ENCODE measurements around the gene EEF1AKMT2. TPM values are rescaled to one million over a fixed set of nuclear protein-coding genes. Genes with fewer than 3 reads are reported as not detected.

The EEF1AKMT2 gene
- polyA plus RNA-seq (2013, experiment 1 of 2), result 9.7 TPM
- 10.9 TPM for polyA plus RNA-seq (2013, experiment 2 of 2)

GRCh38 chr10:124791547-124792348 is at the start of gene EEF1AKMT2:
Gene EEF1AKMT2 (minus strand): TSS chr10:124791887. CDS start chr10:124791833, 54 bp downstream.
- Histone ChIP-seq H3K79me1 (replicated peaks; ENCODE audit: low read length, poor library complexity, severe bottlenecking) (peaks cover 11% of the 10 kb centered on the region), H3K14ac (ENCODE audit: low read length in 2 of 2) (peak within 1 kb of the TSS in 1 of 2 experiments; percentile 96), H2BK5ac (ENCODE audit: low read depth, low read length, poor library complexity, severe bottlenecking) (peak within 1 kb of the TSS; percentile 85), H3K36me3 (ENCODE audit: control insufficient read depth in 1 of 2, insufficient read depth in 2 of 2, low read depth in 1 of 2, low read length in 2 of 2) (peaks cover 10 to 24% of the 10 kb centered on the region in 2 experiments), H2AFZ (ENCODE audit: low read depth, low read length) (peak within 1 kb of the TSS; percentile 83), H3K4me2 (ENCODE audit: low read length, poor library complexity, severe bottlenecking) (peak within 1 kb of the TSS; percentile 82), H3K4me3 (ENCODE audit: insufficient read depth in 1 of 2, low read depth in 1 of 2, low read length in 2 of 2) (peak within 1 kb of the TSS; percentile 80 to 99), H2AK5ac (ENCODE audit: low read length, severe bottlenecking) (no peak within 1 kb of the TSS), H2BK120ac (ENCODE audit: low read depth, low read length) (peak within 1 kb of the TSS; percentile 54), H2BK12ac (ENCODE audit: low read length in 2 of 2) (peak within 1 kb of the TSS; percentile 23 to 77), H3K4me1 (ENCODE audit: control insufficient read depth, insufficient read depth, low read depth, low read length) (peaks cover 4% of the 10 kb centered on the region), H3K4ac (ENCODE audit: low read depth in 1 of 2, low read length in 2 of 2) (peak within 1 kb of the TSS; percentile 76 to 99), H3K23ac (ENCODE audit: low read length in 2 of 2) (peak within 1 kb of the TSS in 1 of 2 experiments; percentile 63), H2BK15ac (ENCODE audit: low read depth, poor library complexity, severe bottlenecking) (peak within 1 kb of the TSS; percentile 98), H4K8ac (ENCODE audit: low read length) (peak within 1 kb of the TSS; percentile 98), H3K9me3 (ENCODE audit: control insufficient read depth, low read length) (no peaks in the 10 kb centered on the region), H4K91ac (ENCODE audit: low read length) (peak within 1 kb of the TSS; percentile 99), H3K18ac (ENCODE audit: low read depth in 1 of 2, low read length in 2 of 2) (peak within 1 kb of the TSS; percentile 87 to 98), H3K9ac (ENCODE audit: low read length) (peak within 1 kb of the TSS; percentile 95), H3K27ac (ENCODE audit: low read length, poor library complexity, severe bottlenecking) (peak within 1 kb of the TSS; percentile 48), H3K27me3 (ENCODE audit: control insufficient read depth in 1 of 2, insufficient read depth in 1 of 2, low read length in 2 of 2) (no peaks in the 10 kb centered on the region)
- under 1% methylated on average over 65 of the region's 79 CpGs for WGBS
- peak; percentile 90 for DNase-seq

- Histone ChIP-seq H3K36me3 (ENCODE audit: control insufficient read depth in 1 of 2, insufficient read depth in 2 of 2, low read depth in 1 of 2, low read length in 2 of 2) (peaks cover 9 to 40% of the 10 kb centered on the region in 2 experiments), H3K4ac (ENCODE audit: low read depth in 1 of 2, low read length in 2 of 2) (no peak overlapping the region), H2AK5ac (ENCODE audit: low read length, severe bottlenecking) (no peak overlapping the region), H3K9me3 (ENCODE audit: control insufficient read depth, low read length) (no peaks in the 10 kb centered on the region), H3K14ac (ENCODE audit: low read length in 2 of 2) (no peak overlapping the region), H3K27ac (ENCODE audit: low read length, poor library complexity, severe bottlenecking) (no peak overlapping the region), H3K4me3 (ENCODE audit: insufficient read depth in 1 of 2, low read depth in 1 of 2, low read length in 2 of 2) (no peak overlapping the region), H3K27me3 (ENCODE audit: control insufficient read depth in 1 of 2, insufficient read depth in 1 of 2, low read length in 2 of 2) (no peaks in the 10 kb centered on the region), H3K4me2 (ENCODE audit: low read length, poor library complexity, severe bottlenecking) (no peak overlapping the region), H3K9ac (ENCODE audit: low read length) (no peak overlapping the region), H3K4me1 (ENCODE audit: control insufficient read depth, insufficient read depth, low read depth, low read length) (no peaks in the 10 kb centered on the region), H2BK5ac (ENCODE audit: low read depth, low read length, poor library complexity, severe bottlenecking) (no peak overlapping the region), H3K79me1 (replicated peaks; ENCODE audit: low read length, poor library complexity, severe bottlenecking) (peaks cover 3% of the 10 kb centered on the region), H2BK12ac (ENCODE audit: low read length in 2 of 2) (no peak overlapping the region), H4K8ac (ENCODE audit: low read length) (no peak overlapping the region), H3K23ac (ENCODE audit: low read length in 2 of 2) (no peak overlapping the region), H2BK15ac (ENCODE audit: low read depth, poor library complexity, severe bottlenecking) (no peak overlapping the region), H2AFZ (ENCODE audit: low read depth, low read length) (no peak overlapping the region), H3K18ac (ENCODE audit: low read depth in 1 of 2, low read length in 2 of 2) (no peak overlapping the region), H2BK120ac (ENCODE audit: low read depth, low read length) (no peak overlapping the region), H4K91ac (ENCODE audit: low read length) (no peak overlapping the region)
- DNase-seq, result no peak
- WGBS, result 99% methylated on average over 2 of the region's 2 CpGs
Measured at GRCh38 chr10:124837687-124838086, 46.0 kb upstream of the EEF1AKMT2 start.

- Histone ChIP-seq H3K27ac (ENCODE audit: low read length, poor library complexity, severe bottlenecking) (no peak overlapping the region), H2BK12ac (ENCODE audit: low read length in 2 of 2) (no peak overlapping the region), H3K14ac (ENCODE audit: low read length in 2 of 2) (no peak overlapping the region), H3K79me1 (replicated peaks; ENCODE audit: low read length, poor library complexity, severe bottlenecking) (peaks cover 7% of the 10 kb centered on the region), H3K4me2 (ENCODE audit: low read length, poor library complexity, severe bottlenecking) (no peak overlapping the region), H2AK5ac (ENCODE audit: low read length, severe bottlenecking) (no peak overlapping the region), H2BK15ac (ENCODE audit: low read depth, poor library complexity, severe bottlenecking) (no peak overlapping the region), H2AFZ (ENCODE audit: low read depth, low read length) (no peak overlapping the region), H2BK120ac (ENCODE audit: low read depth, low read length) (no peak overlapping the region), H3K4me3 (ENCODE audit: insufficient read depth in 1 of 2, low read depth in 1 of 2, low read length in 2 of 2) (no peak overlapping the region), H3K36me3 (ENCODE audit: control insufficient read depth in 1 of 2, insufficient read depth in 2 of 2, low read depth in 1 of 2, low read length in 2 of 2) (peaks cover 32 to 91% of the 10 kb centered on the region in 2 experiments), H3K9me3 (ENCODE audit: control insufficient read depth, low read length) (no peaks in the 10 kb centered on the region), H3K18ac (ENCODE audit: low read depth in 1 of 2, low read length in 2 of 2) (no peak overlapping the region), H3K4me1 (ENCODE audit: control insufficient read depth, insufficient read depth, low read depth, low read length) (no peaks in the 10 kb centered on the region), H3K27me3 (ENCODE audit: control insufficient read depth in 1 of 2, insufficient read depth in 1 of 2, low read length in 2 of 2) (no peaks in the 10 kb centered on the region), H2BK5ac (ENCODE audit: low read depth, low read length, poor library complexity, severe bottlenecking) (no peak overlapping the region), H3K4ac (ENCODE audit: low read depth in 1 of 2, low read length in 2 of 2) (no peak overlapping the region), H3K9ac (ENCODE audit: low read length) (no peak overlapping the region), H4K8ac (ENCODE audit: low read length) (no peak overlapping the region), H4K91ac (ENCODE audit: low read length) (no peak overlapping the region), H3K23ac (ENCODE audit: low read length in 2 of 2) (no peak overlapping the region)
- WGBS, result 83% methylated on average over 2 of the region's 3 CpGs
- no peak for DNase-seq
Measured at GRCh38 chr10:124831116-124831515, 39.4 kb upstream of the EEF1AKMT2 start.

GRCh38 chr10:124830445-124830844 is 38.8 kb upstream of the EEF1AKMT2 start:
- no peaks in the 10 kb centered on the region for H3K4me1 ChIP-seq (ENCODE audit: control insufficient read depth, insufficient read depth, low read depth, low read length)
- no peak overlapping the region for H4K91ac ChIP-seq (ENCODE audit: low read length)
- H3K23ac ChIP-seq (ENCODE audit: low read length in 2 of 2), result no peak overlapping the region
- no peak overlapping the region for H2BK15ac ChIP-seq (ENCODE audit: low read depth, poor library complexity, severe bottlenecking)
- H3K79me1 ChIP-seq (replicated peaks; ENCODE audit: low read length, poor library complexity, severe bottlenecking), result peaks cover 7% of the 10 kb centered on the region
- no peak overlapping the region for H2BK12ac ChIP-seq (ENCODE audit: low read length in 2 of 2)
- H3K27ac ChIP-seq (ENCODE audit: low read length, poor library complexity, severe bottlenecking), result no peak overlapping the region
- no peak overlapping the region for H3K9ac ChIP-seq (ENCODE audit: low read length)
- no peak overlapping the region for H2AFZ ChIP-seq (ENCODE audit: low read depth, low read length)
- no peak overlapping the region for H4K8ac ChIP-seq (ENCODE audit: low read length)
- no peak overlapping the region for H3K4me2 ChIP-seq (ENCODE audit: low read length, poor library complexity, severe bottlenecking)
- no peak overlapping the region for H3K18ac ChIP-seq (ENCODE audit: low read depth in 1 of 2, low read length in 2 of 2)
- no peaks in the 10 kb centered on the region for H3K9me3 ChIP-seq (ENCODE audit: control insufficient read depth, low read length)
- no peak overlapping the region for H2BK5ac ChIP-seq (ENCODE audit: low read depth, low read length, poor library complexity, severe bottlenecking)
- H2BK120ac ChIP-seq (ENCODE audit: low read depth, low read length), result no peak overlapping the region
- H3K4ac ChIP-seq (ENCODE audit: low read depth in 1 of 2, low read length in 2 of 2), result no peak overlapping the region
- H3K36me3 ChIP-seq (ENCODE audit: control insufficient read depth in 1 of 2, insufficient read depth in 2 of 2, low read depth in 1 of 2, low read length in 2 of 2), result peaks cover 32 to 88% of the 10 kb centered on the region in 2 experiments
- H2AK5ac ChIP-seq (ENCODE audit: low read length, severe bottlenecking), result no peak overlapping the region
- no peak overlapping the region for H3K4me3 ChIP-seq (ENCODE audit: insufficient read depth in 1 of 2, low read depth in 1 of 2, low read length in 2 of 2)
- DNase-seq, result no peak
- no peaks in the 10 kb centered on the region for H3K27me3 ChIP-seq (ENCODE audit: control insufficient read depth in 1 of 2, insufficient read depth in 1 of 2, low read length in 2 of 2)
- H3K14ac ChIP-seq (ENCODE audit: low read length in 2 of 2), result no peak overlapping the region

Measured in mesenchymal stem cell (in vitro differentiated cells and primary cell).